ENCODE data around the gene SLC1A3. TPM values are rescaled to one million over a fixed set of nuclear protein-coding genes. Genes with fewer than 3 reads are reported as not detected.

SLC1A3 gene
- total RNA-seq, 2 donors from 2014 or later, result 1.2 TPM; not detected in 1

DNA sequence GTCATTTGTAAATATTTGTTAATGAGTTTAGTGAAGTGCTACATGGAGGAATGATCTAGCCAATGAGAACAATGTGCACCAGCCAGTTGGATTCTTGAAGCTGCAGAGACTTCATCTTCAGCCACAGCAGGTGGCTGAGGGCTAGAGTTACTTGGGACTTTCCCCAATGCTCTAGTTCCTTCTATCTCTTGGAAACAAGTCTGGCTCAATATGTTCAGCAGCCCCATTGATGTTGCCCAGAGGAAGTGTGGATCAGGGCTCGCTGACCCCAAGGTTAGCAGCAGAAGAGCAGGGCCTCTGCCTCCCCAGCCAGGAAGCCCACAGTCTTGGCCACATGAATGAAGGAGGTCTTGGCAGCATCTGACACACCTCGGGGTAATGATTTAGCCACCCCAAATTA lies 117.5 kb downstream of the SLC1A3 start:
- Mint-ChIP-seq H3K36me3 (no peaks in the 10 kb centered on the region), H3K4me1 (ENCODE audit: low read depth in 2 of 2) (peaks cover 5 to 28% of the 10 kb centered on the region in 2 donors), H3K27ac (peak overlapping the region; percentile 23 to 40), H3K9me3 (peaks cover 3% of the 10 kb centered on the region), H3K4me3 (peak overlapping the region; percentile 77), H3K27me3 (peaks cover 0 to 7% of the 10 kb centered on the region in 2 donors)
- ATAC-seq (no peak), DNase-seq (ENCODE audit: low spot score) (no peak)

DNA sequence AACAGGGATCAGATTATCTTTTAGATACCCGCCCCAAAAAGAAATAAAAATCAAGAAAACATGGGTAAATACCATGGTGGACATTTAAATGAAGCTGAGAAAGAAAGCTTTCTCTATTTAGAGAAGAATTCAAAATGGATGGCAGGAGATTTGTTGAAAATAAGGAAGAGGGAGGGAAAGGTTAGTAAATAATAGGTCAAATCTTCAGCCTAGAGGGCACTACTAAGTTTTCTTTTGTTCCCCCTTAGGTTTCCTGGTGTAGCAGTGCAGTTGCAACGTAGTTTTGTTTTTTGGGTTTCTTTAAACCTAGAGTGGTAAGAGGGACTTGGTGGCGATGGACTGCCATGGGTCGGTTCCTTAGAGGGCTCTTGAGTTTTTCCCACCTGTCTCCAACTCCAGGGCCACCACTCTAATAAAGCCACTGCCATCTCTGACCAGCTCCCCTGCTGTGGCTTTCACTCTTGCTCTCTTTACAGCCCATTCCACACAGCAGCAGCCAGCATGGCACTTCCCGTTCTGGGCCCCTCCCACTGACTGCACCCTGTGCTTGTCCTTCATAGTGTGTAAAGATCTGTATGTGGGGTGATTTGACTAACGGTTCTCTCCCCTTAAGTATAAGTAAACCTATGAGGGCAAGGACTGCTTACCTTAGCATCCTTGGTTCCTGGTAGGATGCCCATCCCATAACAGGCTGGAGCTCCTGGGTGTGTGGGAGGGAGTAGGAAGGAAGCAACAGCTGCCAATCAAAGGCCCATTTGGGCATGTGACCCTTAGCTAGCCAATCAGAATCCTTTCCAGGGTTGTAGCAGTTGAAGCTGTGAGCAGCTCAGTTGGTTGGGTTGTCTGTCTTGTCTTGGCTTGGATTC lies 118.3 kb downstream of the SLC1A3 start:
- Mint-ChIP-seq H3K4me3 (peak overlapping the region; percentile 77), H3K9me3 (peaks cover 3% of the 10 kb centered on the region), H3K4me1 (ENCODE audit: low read depth in 2 of 2) (peaks cover 5 to 28% of the 10 kb centered on the region in 2 donors), H3K36me3 (no peaks in the 10 kb centered on the region), H3K27ac (peak overlapping the region; percentile 23 to 40), H3K27me3 (peaks cover 0 to 7% of the 10 kb centered on the region in 2 donors)
- DNase-seq (ENCODE audit: low spot score) (no peak), ATAC-seq (peak; percentile 85 to 89)

DNA sequence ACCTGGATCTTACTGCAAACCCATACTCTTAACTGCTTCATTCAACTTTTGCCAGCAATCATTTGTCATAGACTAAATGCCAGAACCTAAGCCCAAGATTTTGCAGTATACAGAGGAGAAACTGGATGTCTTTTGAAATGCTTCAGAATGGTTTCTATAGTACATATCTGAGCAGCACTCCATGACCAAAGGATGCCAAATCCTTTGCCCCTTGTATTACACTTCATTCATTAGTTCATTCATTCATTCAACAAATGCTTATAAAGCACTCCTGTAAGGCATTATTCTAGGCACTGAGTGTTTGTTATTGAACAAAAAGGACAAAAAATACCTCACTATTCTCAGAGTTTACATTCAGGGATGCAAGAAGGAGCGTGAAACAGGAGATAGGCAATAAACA lies 119.9 kb downstream of the SLC1A3 start:
- H3K9me3 Mint-ChIP-seq, result peaks cover 3% of the 10 kb centered on the region
- ATAC-seq (no peak), DNase-seq (ENCODE audit: low spot score) (no peak)
- H3K27ac Mint-ChIP-seq, result no peak overlapping the region
- no peaks in the 10 kb centered on the region for H3K36me3 Mint-ChIP-seq
- no peak overlapping the region for H3K4me3 Mint-ChIP-seq
- H3K27me3 Mint-ChIP-seq, result peaks cover 0 to 7% of the 10 kb centered on the region in 2 donors
- H3K4me1 Mint-ChIP-seq (ENCODE audit: low read depth in 2 of 2), result peaks cover 5 to 28% of the 10 kb centered on the region in 2 donors

DNA sequence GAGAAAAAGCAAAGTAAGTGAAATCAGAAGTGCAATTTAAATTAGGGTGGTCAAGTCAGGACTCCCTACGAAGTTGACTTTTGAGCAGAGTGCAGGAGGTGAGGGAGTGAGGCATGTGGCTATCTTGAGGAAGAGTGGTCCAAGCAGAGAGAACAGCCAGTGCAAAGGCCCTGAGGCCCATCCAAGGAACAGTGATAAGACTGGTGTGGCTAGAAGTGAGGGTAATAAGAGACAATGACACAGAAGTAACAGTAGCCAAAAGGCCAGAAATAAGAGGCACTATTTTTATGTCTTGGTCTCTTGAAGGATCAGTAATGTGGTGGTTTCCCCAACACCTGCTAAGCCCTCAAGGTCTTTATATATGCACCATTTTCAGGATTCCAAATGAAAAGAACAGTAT lies 120.4 kb downstream of the SLC1A3 start:
- ATAC-seq, result no peak
- H3K9me3 Mint-ChIP-seq, result peaks cover 3% of the 10 kb centered on the region
- H3K4me3 Mint-ChIP-seq, result no peak overlapping the region

DNA sequence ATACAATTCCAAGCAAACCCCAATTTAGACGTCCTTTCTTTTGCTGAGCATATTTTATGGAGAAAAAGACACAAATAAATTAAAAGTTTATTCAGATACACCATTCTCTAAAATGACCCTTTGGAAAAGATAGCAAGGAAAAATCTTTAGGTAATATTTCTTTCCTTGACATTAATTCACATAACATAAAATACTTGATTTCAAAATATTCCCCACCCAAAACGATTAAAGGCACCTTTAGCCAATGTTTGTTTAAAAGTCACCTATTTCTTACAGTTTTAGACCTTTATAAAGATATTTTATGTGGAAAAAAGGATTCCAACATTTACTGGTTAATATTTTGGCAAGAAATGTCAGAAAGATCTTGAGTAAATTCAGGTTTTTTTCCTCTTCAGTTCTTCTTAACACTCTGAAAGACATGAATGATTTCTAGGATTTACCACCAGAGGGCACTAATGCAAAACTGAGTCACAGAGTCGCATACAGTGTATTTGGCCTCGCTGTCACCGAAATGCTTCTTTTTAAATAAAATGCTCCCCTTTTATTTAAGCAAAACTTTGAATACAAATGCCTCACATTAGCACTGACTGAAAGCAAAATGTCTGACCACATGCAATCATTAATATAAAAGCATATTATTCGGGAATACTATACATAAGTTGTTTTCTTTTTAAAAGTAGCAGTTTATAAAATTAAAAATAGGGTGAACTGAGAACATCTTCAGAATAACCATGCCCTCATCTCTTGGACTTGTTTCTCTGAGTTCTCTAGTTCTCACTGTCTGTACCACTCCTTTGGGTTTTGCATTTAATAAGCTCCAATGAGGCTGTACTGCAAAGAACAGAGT lies 122.5 kb downstream of the SLC1A3 start:
- DNase-seq (ENCODE audit: low spot score), result no peak

More for the DNA sequence above, 120.4 kb downstream of the SLC1A3 start:
- no peak overlapping the region for H3K27ac Mint-ChIP-seq
- DNase-seq (ENCODE audit: low spot score), result no peak
- H3K36me3 Mint-ChIP-seq, result no peaks in the 10 kb centered on the region
- peaks cover 5 to 28% of the 10 kb centered on the region in 2 donors for H3K4me1 Mint-ChIP-seq (ENCODE audit: low read depth in 2 of 2)
- peaks cover 0 to 7% of the 10 kb centered on the region in 2 donors for H3K27me3 Mint-ChIP-seq

DNA sequence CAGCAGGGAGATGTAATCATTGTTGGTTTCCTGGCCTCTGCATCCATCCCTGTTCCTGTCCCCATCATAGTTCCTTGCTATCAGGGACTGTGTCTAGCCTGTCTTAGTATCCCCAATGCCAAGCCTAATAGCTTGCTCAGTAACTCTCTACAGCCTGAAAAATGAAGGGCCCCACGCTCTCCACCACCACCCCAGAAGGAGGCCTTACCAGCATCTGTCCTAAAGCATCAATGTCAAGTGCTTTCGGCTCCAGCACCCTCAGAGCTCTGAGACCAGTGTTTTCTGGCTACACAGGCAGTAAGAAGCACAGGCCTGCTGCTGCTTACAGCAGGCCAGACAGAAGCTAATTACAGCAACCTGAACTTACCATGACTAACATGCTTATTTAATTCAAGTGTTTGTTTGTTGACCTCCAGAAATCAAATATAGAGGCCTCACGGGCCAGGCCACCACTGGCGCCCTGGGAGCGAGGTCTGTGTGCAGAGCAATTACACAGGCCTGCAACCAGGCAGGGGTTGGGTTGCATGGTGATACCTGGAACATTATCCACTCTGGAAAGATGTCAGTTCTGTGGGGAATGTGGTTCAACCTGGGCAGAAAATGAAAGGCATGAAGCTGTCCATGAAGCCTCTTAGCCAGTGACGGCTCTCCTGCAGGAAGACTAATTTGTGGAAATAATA lies 124.3 kb downstream of the SLC1A3 start:
- peaks cover 5 to 9% of the 10 kb centered on the region in 2 donors for H3K27me3 Mint-ChIP-seq
- H3K4me1 Mint-ChIP-seq (ENCODE audit: low read depth in 2 of 2), result no peaks in the 10 kb centered on the region
- H3K27ac Mint-ChIP-seq, result no peak overlapping the region
- H3K9me3 Mint-ChIP-seq, result no peaks in the 10 kb centered on the region
- ATAC-seq (peak in 1 of 2 donors; percentile 59), DNase-seq (ENCODE audit: low spot score) (no peak)
- H3K36me3 Mint-ChIP-seq, result no peaks in the 10 kb centered on the region
- H3K4me3 Mint-ChIP-seq, result no peak overlapping the region

More for the DNA sequence above, 122.5 kb downstream of the SLC1A3 start:
- no peaks in the 10 kb centered on the region for H3K27me3 Mint-ChIP-seq
- peaks cover 0 to 14% of the 10 kb centered on the region in 2 donors for H3K4me1 Mint-ChIP-seq (ENCODE audit: low read depth in 2 of 2)
- no peaks in the 10 kb centered on the region for H3K36me3 Mint-ChIP-seq
- peak in 1 of 2 donors; percentile 46 for ATAC-seq
- H3K27ac Mint-ChIP-seq, result no peak overlapping the region
- H3K4me3 Mint-ChIP-seq, result no peak overlapping the region
- no peaks in the 10 kb centered on the region for H3K9me3 Mint-ChIP-seq

DNA sequence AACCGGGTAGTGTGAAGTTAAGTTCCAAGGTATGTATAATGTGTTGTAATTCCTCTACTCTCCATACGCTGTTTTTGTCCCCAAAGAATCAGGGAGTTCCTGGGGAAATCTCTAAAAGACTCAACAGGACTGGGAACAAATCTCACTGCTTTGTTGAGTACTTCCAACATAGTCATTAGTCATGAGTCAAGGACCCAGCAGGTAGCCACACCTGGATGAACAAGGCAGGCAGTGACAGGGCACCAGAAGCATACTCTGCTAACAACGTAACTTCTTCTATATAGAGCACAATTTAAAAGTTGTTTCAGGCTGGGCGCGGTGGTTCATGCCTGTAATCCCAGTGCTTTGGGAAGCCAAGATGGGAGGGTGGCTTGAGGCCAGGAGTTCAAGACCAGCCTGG lies 126.8 kb downstream of the SLC1A3 start:
- DNase-seq (ENCODE audit: low spot score) (no peak), ATAC-seq (no peak)
- no peaks in the 10 kb centered on the region for H3K9me3 Mint-ChIP-seq
- H3K4me3 Mint-ChIP-seq, result no peak overlapping the region
- no peaks in the 10 kb centered on the region for H3K36me3 Mint-ChIP-seq
- H3K4me1 Mint-ChIP-seq (ENCODE audit: low read depth in 2 of 2), result no peaks in the 10 kb centered on the region
- peaks cover 7 to 18% of the 10 kb centered on the region in 2 donors for H3K27me3 Mint-ChIP-seq
- H3K27ac Mint-ChIP-seq, result no peak overlapping the region

DNA sequence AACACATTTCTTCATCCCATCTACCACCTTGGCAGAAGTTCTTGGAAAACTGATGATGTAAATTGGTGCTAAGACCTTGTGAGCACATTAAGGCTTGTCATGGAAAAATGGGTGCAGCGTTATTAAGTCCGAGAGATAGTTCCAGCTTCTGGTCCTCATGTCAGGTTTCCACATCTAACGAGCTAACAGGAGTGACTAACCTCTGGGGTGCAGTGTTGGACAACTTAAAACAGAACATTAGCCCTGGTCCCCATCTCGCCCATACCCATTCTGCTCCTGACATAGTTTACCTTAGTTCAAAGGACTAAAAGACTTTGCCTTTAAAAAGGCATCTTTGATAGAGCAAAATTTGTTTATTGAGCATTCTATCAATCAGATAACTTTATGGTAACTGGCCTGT lies 128.0 kb downstream of the SLC1A3 start:
- H3K27ac Mint-ChIP-seq, result no peak overlapping the region

DNA sequence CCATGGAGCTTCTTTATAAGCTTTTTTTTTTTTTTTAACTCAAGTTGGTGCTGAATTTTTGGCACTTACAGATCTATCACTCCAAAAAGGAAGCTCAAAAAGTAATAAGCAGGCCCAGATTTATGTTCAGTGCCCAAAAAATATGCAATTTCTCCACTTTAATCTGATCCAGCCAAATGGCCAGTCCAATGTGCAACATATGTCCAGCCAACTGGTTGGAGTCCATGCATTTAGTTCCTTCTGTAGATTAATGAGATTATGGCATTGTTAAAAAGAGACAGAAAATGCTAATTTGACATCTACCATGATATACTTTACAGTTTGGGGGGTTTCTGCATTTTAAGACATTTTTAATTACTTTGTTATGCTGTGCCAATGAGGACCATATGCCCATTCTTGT lies 129.5 kb downstream of the SLC1A3 start:
- H3K27ac Mint-ChIP-seq, result no peak overlapping the region
- peaks cover 0 to 6% of the 10 kb centered on the region in 2 donors for H3K4me1 Mint-ChIP-seq (ENCODE audit: low read depth in 2 of 2)
- no peak overlapping the region for H3K4me3 Mint-ChIP-seq
- H3K27me3 Mint-ChIP-seq, result peaks cover 12 to 30% of the 10 kb centered on the region in 2 donors
- DNase-seq (ENCODE audit: low spot score) (no peak), ATAC-seq (no peak)
- H3K9me3 Mint-ChIP-seq, result no peaks in the 10 kb centered on the region
- no peaks in the 10 kb centered on the region for H3K36me3 Mint-ChIP-seq

More for the DNA sequence above, 128.0 kb downstream of the SLC1A3 start:
- no peak overlapping the region for H3K4me3 Mint-ChIP-seq
- peaks cover 0 to 1% of the 10 kb centered on the region in 2 donors for H3K4me1 Mint-ChIP-seq (ENCODE audit: low read depth in 2 of 2)
- ATAC-seq (no peak), DNase-seq (ENCODE audit: low spot score) (no peak)
- no peaks in the 10 kb centered on the region for H3K9me3 Mint-ChIP-seq
- H3K36me3 Mint-ChIP-seq, result no peaks in the 10 kb centered on the region
- H3K27me3 Mint-ChIP-seq, result peaks cover 12 to 30% of the 10 kb centered on the region in 2 donors
